ENCODE data around the gene PGAP1. TPM values are rescaled to one million over a fixed set of nuclear protein-coding genes. Genes with fewer than 3 reads are reported as not detected.

The PGAP1 gene
- total RNA-seq, 2 donors from 2014 or later, result 39.2 to 43.6 TPM

- H3K36me3 ChIP-seq (ENCODE audit: control insufficient read depth, insufficient read depth, low read length), result no peaks in the 10 kb centered on the region
- no peaks in the 10 kb centered on the region for H3K27me3 ChIP-seq (ENCODE audit: control insufficient read depth, insufficient read depth, low read length, poor library complexity, severe bottlenecking)
- H3K4me1 ChIP-seq (ENCODE audit: control insufficient read depth, insufficient read depth, low read length), result no peaks in the 10 kb centered on the region
- Mint-ChIP-seq H3K27me3 (ENCODE audit: insufficient read depth) (no peaks in the 10 kb centered on the region), H3K36me3 (ENCODE audit: low read depth) (no peaks in the 10 kb centered on the region), H3K27ac (no peak overlapping the region), H3K4me1 (no peaks in the 10 kb centered on the region), H3K4me3 (no peak overlapping the region), H3K9me3 (no peaks in the 10 kb centered on the region)
- no peak for DNase-seq
- no peak for TF ChIP-seq CTCF (conservative IDR thresholded peaks at IDR 0.05)
- no peak overlapping the region for H3K4me3 ChIP-seq (ENCODE audit: low read length)
- H3K9me3 ChIP-seq (ENCODE audit: control insufficient read depth, low read length), result no peaks in the 10 kb centered on the region
- H3K27ac ChIP-seq (ENCODE audit: low read depth, low read length), result no peak overlapping the region
- 81 to 90% methylated on average over 2 of the region's 2 CpGs for WGBS, 2 experiments (ENCODE audit: insufficient coverage in 1 of 2, insufficient read length in 1 of 2)
- H3K9ac ChIP-seq (ENCODE audit: extremely low read depth, low read length, poor library complexity, severe bottlenecking), result no peak overlapping the region
Measured at GRCh38 chr2:196935432-196935831, 8.9 kb upstream of the PGAP1 start.

GRCh38 chr2:196934672-196935071 lies 8.2 kb upstream of the PGAP1 start:
- H3K4me1 ChIP-seq (ENCODE audit: control insufficient read depth, insufficient read depth, low read length), result no peaks in the 10 kb centered on the region
- Mint-ChIP-seq H3K4me3 (no peak overlapping the region), H3K27ac (no peak overlapping the region), H3K4me1 (no peaks in the 10 kb centered on the region), H3K36me3 (ENCODE audit: low read depth) (no peaks in the 10 kb centered on the region), H3K27me3 (ENCODE audit: insufficient read depth) (no peaks in the 10 kb centered on the region), H3K9me3 (no peaks in the 10 kb centered on the region)
- H3K27ac ChIP-seq (ENCODE audit: low read depth, low read length), result no peak overlapping the region
- no peak overlapping the region for H3K4me3 ChIP-seq (ENCODE audit: low read length)
- H3K9me3 ChIP-seq (ENCODE audit: control insufficient read depth, low read length), result no peaks in the 10 kb centered on the region
- no peak overlapping the region for H3K9ac ChIP-seq (ENCODE audit: extremely low read depth, low read length, poor library complexity, severe bottlenecking)
- no peak for TF ChIP-seq CTCF (conservative IDR thresholded peaks at IDR 0.05)
- no peak for DNase-seq
- no peaks in the 10 kb centered on the region for H3K36me3 ChIP-seq (ENCODE audit: control insufficient read depth, insufficient read depth, low read length)
- WGBS, 2 experiments (ENCODE audit: insufficient coverage in 1 of 2, insufficient read length in 1 of 2), result 79% methylated on average over 1 of the region's 1 CpG; no CpG with 5 or more reads in 1 of the 2 experiments
- H3K27me3 ChIP-seq (ENCODE audit: control insufficient read depth, insufficient read depth, low read length, poor library complexity, severe bottlenecking), result no peaks in the 10 kb centered on the region

DNA sequence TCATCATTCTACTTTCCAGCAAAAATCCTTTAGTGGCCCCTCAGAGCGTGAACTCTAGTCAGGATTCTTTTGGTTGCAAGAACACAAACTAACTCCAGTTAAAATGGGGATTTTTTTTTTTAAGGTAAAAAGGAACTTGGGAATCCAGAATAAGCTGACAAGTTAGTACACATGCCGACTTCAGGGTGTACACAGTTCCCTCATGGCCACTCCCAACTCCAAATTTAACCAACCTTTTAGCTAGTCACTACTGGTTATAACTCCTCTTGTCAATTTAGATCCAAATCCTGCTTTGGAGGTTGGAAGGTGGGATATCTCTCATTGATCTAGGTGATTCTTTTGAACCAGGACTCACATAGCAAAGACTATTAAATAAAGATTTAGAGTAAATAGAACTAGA lies 5.0 kb upstream of the PGAP1 start:
- 87% methylated on average over 2 of the region's 2 CpGs; no CpG with 5 or more reads in 1 of the 2 experiments for WGBS, 2 experiments (ENCODE audit: insufficient coverage in 1 of 2, insufficient read length in 1 of 2)
- Mint-ChIP-seq H3K36me3 (ENCODE audit: low read depth) (no peaks in the 10 kb centered on the region), H3K9me3 (no peaks in the 10 kb centered on the region), H3K27me3 (ENCODE audit: insufficient read depth) (peaks cover 3% of the 10 kb centered on the region), H3K4me3 (no peak overlapping the region), H3K4me1 (peaks cover 9% of the 10 kb centered on the region), H3K27ac (no peak overlapping the region)
- Histone ChIP-seq H3K4me1 (ENCODE audit: control insufficient read depth, insufficient read depth, low read length) (no peaks in the 10 kb centered on the region), H3K27ac (ENCODE audit: low read depth, low read length) (no peak overlapping the region), H3K9ac (ENCODE audit: extremely low read depth, low read length, poor library complexity, severe bottlenecking) (no peak overlapping the region), H3K27me3 (ENCODE audit: control insufficient read depth, insufficient read depth, low read length, poor library complexity, severe bottlenecking) (no peaks in the 10 kb centered on the region), H3K9me3 (ENCODE audit: control insufficient read depth, low read length) (no peaks in the 10 kb centered on the region), H3K4me3 (ENCODE audit: low read length) (no peak overlapping the region), H3K36me3 (ENCODE audit: control insufficient read depth, insufficient read depth, low read length) (no peaks in the 10 kb centered on the region)
- no peak for TF ChIP-seq CTCF (conservative IDR thresholded peaks at IDR 0.05)
- no peak for DNase-seq
